ENCODE data around the gene RPL22L1. TPM values are rescaled to one million over a fixed set of nuclear protein-coding genes. Genes with fewer than 3 reads are reported as not detected.

The RPL22L1 gene
- total RNA-seq, 6 experiments from 2014 or later = 9.5 to 126 (median 31.1) TPM

- Histone ChIP-seq H3K4me3 (no peak overlapping the region), H3K36me3 (no peaks in the 10 kb centered on the region), H3K9me3 (no peaks in the 10 kb centered on the region), H3K4me1 (no peaks in the 10 kb centered on the region), H3K27ac (no peak overlapping the region), H3K27me3 (no peaks in the 10 kb centered on the region)
- WGBS (ENCODE audit: insufficient coverage, low coverage, low lambda C conversion rate, missing lambda C conversion rate) = 67% methylated on average over 2 of the region's 2 CpGs
- intact Hi-C loops (cut with DNase I) = no loop called here
- no peak for ATAC-seq
- TF ChIP-seq POLR2A (IDR thresholded peaks at IDR 0.05) = no peak
- TF ChIP-seq CTCF (IDR thresholded peaks at IDR 0.05) = no peak
- DNase-seq = no peak
Observed at GRCh38 chr3:170840291-170840859, 29.6 kb downstream of the RPL22L1 start.

DNA sequence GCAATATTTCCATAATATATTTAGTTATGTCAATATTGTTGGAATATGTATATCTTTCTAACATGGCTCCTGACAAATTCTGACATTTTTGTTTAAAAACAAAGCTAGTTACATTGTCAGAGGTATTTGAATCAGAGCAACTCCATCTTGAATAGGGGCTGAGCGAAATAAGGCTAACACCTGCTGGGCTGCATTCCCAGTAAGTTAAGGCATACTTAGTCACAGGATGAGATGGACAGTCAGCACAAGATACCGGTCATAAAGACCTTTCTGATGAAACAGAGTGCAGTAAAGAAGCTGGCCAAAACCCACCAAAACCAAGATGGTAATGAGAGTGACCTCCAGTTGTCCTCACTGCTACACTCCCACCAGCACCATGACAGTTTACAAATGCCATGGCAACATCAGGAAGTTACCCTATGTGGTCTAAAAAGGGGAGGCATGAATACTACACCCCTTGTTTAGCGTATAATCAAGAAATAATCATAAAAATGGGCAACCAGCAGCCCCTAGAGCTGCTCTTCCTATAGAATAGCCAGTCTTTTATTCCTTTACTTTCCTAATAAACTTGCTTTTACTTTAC is 30.4 kb downstream of the RPL22L1 start:
- DNase-seq = no peak
- no peaks in the 10 kb centered on the region for H3K4me1 ChIP-seq
- no peak for TF ChIP-seq POLR2A (IDR thresholded peaks at IDR 0.05)
- TF ChIP-seq CTCF (IDR thresholded peaks at IDR 0.05) = no peak
- no peak for ATAC-seq
- H3K27me3 ChIP-seq = no peaks in the 10 kb centered on the region
- H3K36me3 ChIP-seq = no peaks in the 10 kb centered on the region
- intact Hi-C loops (cut with DNase I) = no loop called here
- 77% methylated on average over 3 of the region's 3 CpGs for WGBS (ENCODE audit: insufficient coverage, low coverage, low lambda C conversion rate, missing lambda C conversion rate)
- H3K27ac ChIP-seq = no peak overlapping the region
- H3K4me3 ChIP-seq = no peak overlapping the region
- H3K9me3 ChIP-seq = no peaks in the 10 kb centered on the region

GRCh38 chr3:170836491-170836890 is 33.5 kb downstream of the RPL22L1 start:
- no peak for TF ChIP-seq POLR2A (IDR thresholded peaks at IDR 0.05)
- no peak for TF ChIP-seq CTCF (IDR thresholded peaks at IDR 0.05)
- WGBS (ENCODE audit: insufficient coverage, low coverage, low lambda C conversion rate, missing lambda C conversion rate) = 74% methylated on average over 3 of the region's 4 CpGs
- no peak overlapping the region for H3K4me3 ChIP-seq
- ATAC-seq (no peak), DNase-seq (no peak)
- H3K9me3 ChIP-seq = no peaks in the 10 kb centered on the region
- no peak overlapping the region for H3K27ac ChIP-seq
- H3K27me3 ChIP-seq = no peaks in the 10 kb centered on the region
- intact Hi-C loops (cut with DNase I) = no loop called here
- no peaks in the 10 kb centered on the region for H3K4me1 ChIP-seq
- no peaks in the 10 kb centered on the region for H3K36me3 ChIP-seq

GRCh38 chr3:170835336-170835735 is 34.7 kb downstream of the RPL22L1 start:
- TF ChIP-seq POLR2A (IDR thresholded peaks at IDR 0.05) = no peak
- TF ChIP-seq CTCF (IDR thresholded peaks at IDR 0.05) = no peak
- 29% methylated on average over 3 of the region's 3 CpGs for WGBS (ENCODE audit: insufficient coverage, low coverage, low lambda C conversion rate, missing lambda C conversion rate)
- H3K27ac ChIP-seq = no peak overlapping the region
- H3K27me3 ChIP-seq = no peaks in the 10 kb centered on the region
- H3K4me1 ChIP-seq = no peaks in the 10 kb centered on the region
- intact Hi-C loops (cut with DNase I) = no loop called here
- no peak overlapping the region for H3K4me3 ChIP-seq
- H3K36me3 ChIP-seq = no peaks in the 10 kb centered on the region
- ATAC-seq (no peak), DNase-seq (no peak)
- H3K9me3 ChIP-seq = no peaks in the 10 kb centered on the region
